Measurements from ENCODE around the gene PHOSPHO2.
"Not testable (repeated sequence)": the region's sequence is repeated elsewhere in the genome, so short reads cannot be mapped to it uniquely, and the experiment has no call there.

PHOSPHO2 gene

DNA sequence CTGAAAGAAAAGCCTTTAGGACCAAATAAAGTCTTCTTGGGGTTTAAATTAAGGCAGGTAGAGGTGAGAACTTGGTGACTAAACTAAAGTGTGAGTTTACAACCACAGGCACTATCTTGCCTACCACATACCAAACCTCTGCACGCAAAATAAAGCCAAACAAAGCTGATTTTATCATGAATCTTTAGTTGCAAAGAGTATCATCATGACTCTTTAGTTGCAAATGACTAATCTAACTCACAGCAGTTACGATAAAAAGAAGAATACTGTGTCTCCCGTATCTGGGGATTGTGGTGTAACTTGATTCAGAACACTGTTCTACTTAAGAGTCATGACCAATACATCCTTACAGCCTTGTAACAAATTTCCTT is 11.2 kb upstream of the PHOSPHO2 start:
- H2BK12ac ChIP-seq (ENCODE audit: low read length in 2 of 2): no peak overlapping the region
- no peak overlapping the region for H2BK5ac ChIP-seq (ENCODE audit: low read depth, low read length, poor library complexity, severe bottlenecking)
- H3K4ac ChIP-seq (ENCODE audit: low read depth in 1 of 2, low read length in 2 of 2): no peak overlapping the region
- no peaks in the 10 kb centered on the region for H3K27me3 ChIP-seq (ENCODE audit: control insufficient read depth in 1 of 2, insufficient read depth in 1 of 2, low read length in 2 of 2)
- no peaks in the 10 kb centered on the region for H3K79me1 ChIP-seq (replicated peaks; ENCODE audit: low read length, poor library complexity, severe bottlenecking)
- no peak overlapping the region for H3K23ac ChIP-seq (ENCODE audit: low read length in 2 of 2)
- no peak overlapping the region for H3K9ac ChIP-seq (ENCODE audit: low read length)
- H2AFZ ChIP-seq (ENCODE audit: low read depth, low read length): no peak overlapping the region
- DNase-seq: no peak
- H3K36me3 ChIP-seq (ENCODE audit: control insufficient read depth in 1 of 2, insufficient read depth in 2 of 2, low read depth in 1 of 2, low read length in 2 of 2): no peaks in the 10 kb centered on the region
- H3K14ac ChIP-seq (ENCODE audit: low read length in 2 of 2): no peak overlapping the region
- H3K4me1 ChIP-seq (ENCODE audit: control insufficient read depth, insufficient read depth, low read depth, low read length): no peaks in the 10 kb centered on the region
- H3K18ac ChIP-seq (ENCODE audit: low read depth in 1 of 2, low read length in 2 of 2): no peak overlapping the region
- no peak overlapping the region for H3K4me3 ChIP-seq (ENCODE audit: insufficient read depth in 1 of 2, low read depth in 1 of 2, low read length in 2 of 2)
- 72% methylated on average over 2 of the region's 3 CpGs for WGBS
- no peak overlapping the region for H2BK15ac ChIP-seq (ENCODE audit: low read depth, poor library complexity, severe bottlenecking)
- no peak overlapping the region for H3K27ac ChIP-seq (ENCODE audit: low read length, poor library complexity, severe bottlenecking)
- H4K8ac ChIP-seq (ENCODE audit: low read length): no peak overlapping the region
- H2BK120ac ChIP-seq (ENCODE audit: low read depth, low read length): no peak overlapping the region
- H2AK5ac ChIP-seq (ENCODE audit: low read length, severe bottlenecking): no peak overlapping the region
- no peaks in the 10 kb centered on the region for H3K9me3 ChIP-seq (ENCODE audit: control insufficient read depth, low read length)
- no peak overlapping the region for H4K91ac ChIP-seq (ENCODE audit: low read length)
- no peak overlapping the region for H3K4me2 ChIP-seq (ENCODE audit: low read length, poor library complexity, severe bottlenecking)

DNA sequence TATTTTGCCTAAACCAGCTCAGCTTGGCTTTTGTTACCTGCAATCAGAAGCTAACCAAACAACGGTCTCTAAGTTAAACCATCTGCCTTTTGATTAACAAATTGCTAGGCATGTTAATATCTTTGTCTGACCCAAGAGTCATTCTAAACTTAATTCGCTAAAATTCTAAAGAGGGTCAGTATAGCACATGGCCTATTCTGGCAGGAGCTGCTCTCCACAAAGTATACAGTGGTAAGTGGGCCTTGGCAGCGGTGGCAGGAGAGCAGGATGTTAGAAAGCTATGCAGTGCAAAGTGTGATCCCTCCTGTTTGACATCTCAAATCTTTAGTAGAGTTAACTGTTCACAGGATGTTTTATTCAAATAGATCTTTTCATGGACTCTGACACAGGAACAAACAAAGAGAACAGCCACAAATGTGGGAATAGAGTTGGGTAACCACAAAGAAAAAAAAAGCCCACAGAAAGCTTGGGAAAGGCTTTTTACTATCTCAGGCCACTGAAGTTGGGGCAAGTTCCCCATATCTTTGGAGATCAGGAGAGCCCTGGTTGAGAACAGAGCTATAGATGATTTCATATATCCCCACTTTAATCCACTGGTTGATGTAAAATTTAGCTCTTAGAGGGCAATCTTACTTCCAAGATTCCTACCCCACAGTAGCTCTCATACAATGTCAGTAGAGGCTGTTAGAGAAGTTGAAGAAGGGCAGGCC is 10.7 kb upstream of the PHOSPHO2 start:
- Histone ChIP-seq H3K79me1 (replicated peaks; ENCODE audit: low read length, poor library complexity, severe bottlenecking) (no peaks in the 10 kb centered on the region), H3K9ac (ENCODE audit: low read length) (no peak overlapping the region)
- 56% methylated on average over 3 of the region's 3 CpGs for WGBS

GRCh38 chr2:169684135-169684565 is 10.1 kb upstream of the PHOSPHO2 start:
- no peak overlapping the region for H3K4ac ChIP-seq (ENCODE audit: low read depth in 1 of 2, low read length in 2 of 2)
- no peak overlapping the region for H2AK5ac ChIP-seq (ENCODE audit: low read length, severe bottlenecking)
- no peak overlapping the region for H2BK15ac ChIP-seq (ENCODE audit: low read depth, poor library complexity, severe bottlenecking)
- H4K91ac ChIP-seq (ENCODE audit: low read length): no peak overlapping the region
- H3K27ac ChIP-seq (ENCODE audit: low read length, poor library complexity, severe bottlenecking): no peak overlapping the region
- DNase-seq: no peak
- no peak overlapping the region for H3K9ac ChIP-seq (ENCODE audit: low read length)
- no peaks in the 10 kb centered on the region for H3K9me3 ChIP-seq (ENCODE audit: control insufficient read depth, low read length)
- H3K4me3 ChIP-seq (ENCODE audit: insufficient read depth in 1 of 2, low read depth in 1 of 2, low read length in 2 of 2): no peak overlapping the region
- H2BK120ac ChIP-seq (ENCODE audit: low read depth, low read length): no peak overlapping the region
- H2BK12ac ChIP-seq (ENCODE audit: low read length in 2 of 2): no peak overlapping the region
- no peaks in the 10 kb centered on the region for H3K36me3 ChIP-seq (ENCODE audit: control insufficient read depth in 1 of 2, insufficient read depth in 2 of 2, low read depth in 1 of 2, low read length in 2 of 2)
- no peak overlapping the region for H2AFZ ChIP-seq (ENCODE audit: low read depth, low read length)
- 78% methylated on average over 2 of the region's 3 CpGs for WGBS
- H3K79me1 ChIP-seq (replicated peaks; ENCODE audit: low read length, poor library complexity, severe bottlenecking): no peaks in the 10 kb centered on the region
- no peaks in the 10 kb centered on the region for H3K27me3 ChIP-seq (ENCODE audit: control insufficient read depth in 1 of 2, insufficient read depth in 1 of 2, low read length in 2 of 2)
- no peak overlapping the region for H3K23ac ChIP-seq (ENCODE audit: low read length in 2 of 2)
- H3K18ac ChIP-seq (ENCODE audit: low read depth in 1 of 2, low read length in 2 of 2): no peak overlapping the region
- H3K4me2 ChIP-seq (ENCODE audit: low read length, poor library complexity, severe bottlenecking): no peak overlapping the region
- H3K14ac ChIP-seq (ENCODE audit: low read length in 2 of 2): no peak overlapping the region
- no peak overlapping the region for H2BK5ac ChIP-seq (ENCODE audit: low read depth, low read length, poor library complexity, severe bottlenecking)
- no peaks in the 10 kb centered on the region for H3K4me1 ChIP-seq (ENCODE audit: control insufficient read depth, insufficient read depth, low read depth, low read length)
- no peak overlapping the region for H4K8ac ChIP-seq (ENCODE audit: low read length)

More for the DNA sequence above, 10.7 kb upstream of the PHOSPHO2 start:
- Histone ChIP-seq H3K18ac (ENCODE audit: low read depth in 1 of 2, low read length in 2 of 2) (no peak overlapping the region), H3K23ac (ENCODE audit: low read length in 2 of 2) (no peak overlapping the region), H4K8ac (ENCODE audit: low read length) (no peak overlapping the region), H2BK120ac (ENCODE audit: low read depth, low read length) (no peak overlapping the region), H3K36me3 (ENCODE audit: control insufficient read depth in 1 of 2, insufficient read depth in 2 of 2, low read depth in 1 of 2, low read length in 2 of 2) (no peaks in the 10 kb centered on the region), H2AFZ (ENCODE audit: low read depth, low read length) (no peak overlapping the region), H3K9me3 (ENCODE audit: control insufficient read depth, low read length) (no peaks in the 10 kb centered on the region), H4K91ac (ENCODE audit: low read length) (no peak overlapping the region), H3K4me2 (ENCODE audit: low read length, poor library complexity, severe bottlenecking) (no peak overlapping the region), H2BK12ac (ENCODE audit: low read length in 2 of 2) (no peak overlapping the region), H3K27ac (ENCODE audit: low read length, poor library complexity, severe bottlenecking) (no peak overlapping the region), H3K4me3 (ENCODE audit: insufficient read depth in 1 of 2, low read depth in 1 of 2, low read length in 2 of 2) (no peak overlapping the region), H3K4ac (ENCODE audit: low read depth in 1 of 2, low read length in 2 of 2) (no peak overlapping the region), H3K4me1 (ENCODE audit: control insufficient read depth, insufficient read depth, low read depth, low read length) (no peaks in the 10 kb centered on the region), H2BK5ac (ENCODE audit: low read depth, low read length, poor library complexity, severe bottlenecking) (no peak overlapping the region), H2AK5ac (ENCODE audit: low read length, severe bottlenecking) (no peak overlapping the region), H3K27me3 (ENCODE audit: control insufficient read depth in 1 of 2, insufficient read depth in 1 of 2, low read length in 2 of 2) (no peaks in the 10 kb centered on the region), H2BK15ac (ENCODE audit: low read depth, poor library complexity, severe bottlenecking) (no peak overlapping the region), H3K14ac (ENCODE audit: low read length in 2 of 2) (no peak overlapping the region)
- DNase-seq: no peak

- 90% methylated on average over 2 of the region's 2 CpGs for WGBS
Measured at GRCh38 chr2:169684712-169685111, 9.6 kb upstream of the PHOSPHO2 start.

More at GRCh38 chr2:169684712-169685111, 9.6 kb upstream of the PHOSPHO2 start:
- not testable (repeated sequence) for DNase-seq; H2AK5ac ChIP-seq (ENCODE audit: low read length, severe bottlenecking); H3K4ac ChIP-seq (ENCODE audit: low read depth in 1 of 2, low read length in 2 of 2); H2AFZ ChIP-seq (ENCODE audit: low read depth, low read length); H3K23ac ChIP-seq (ENCODE audit: low read length in 2 of 2); H3K4me1 ChIP-seq (ENCODE audit: control insufficient read depth, insufficient read depth, low read depth, low read length); H3K18ac ChIP-seq (ENCODE audit: low read depth in 1 of 2, low read length in 2 of 2); H4K8ac ChIP-seq (ENCODE audit: low read length); H2BK120ac ChIP-seq (ENCODE audit: low read depth, low read length); H2BK12ac ChIP-seq (ENCODE audit: low read length in 2 of 2); H3K36me3 ChIP-seq (ENCODE audit: control insufficient read depth in 1 of 2, insufficient read depth in 2 of 2, low read depth in 1 of 2, low read length in 2 of 2); H4K91ac ChIP-seq (ENCODE audit: low read length); H2BK5ac ChIP-seq (ENCODE audit: low read depth, low read length, poor library complexity, severe bottlenecking); H3K27me3 ChIP-seq (ENCODE audit: control insufficient read depth in 1 of 2, insufficient read depth in 1 of 2, low read length in 2 of 2); H3K9me3 ChIP-seq (ENCODE audit: control insufficient read depth, low read length); H3K14ac ChIP-seq (ENCODE audit: low read length in 2 of 2); H3K27ac ChIP-seq (ENCODE audit: low read length, poor library complexity, severe bottlenecking); H3K4me3 ChIP-seq (ENCODE audit: insufficient read depth in 1 of 2, low read depth in 1 of 2, low read length in 2 of 2); H3K9ac ChIP-seq (ENCODE audit: low read length); H3K4me2 ChIP-seq (ENCODE audit: low read length, poor library complexity, severe bottlenecking); H2BK15ac ChIP-seq (ENCODE audit: low read depth, poor library complexity, severe bottlenecking); H3K79me1 ChIP-seq (replicated peaks; ENCODE audit: low read length, poor library complexity, severe bottlenecking)

All from mesenchymal stem cell (in vitro differentiated cells and primary cell).